ENCODE measurements around the gene ADAM22. TPM values are rescaled to one million over a fixed set of nuclear protein-coding genes. Genes with fewer than 3 reads are reported as not detected.

Gene ADAM22
- 0.32 to 0.44 TPM (median 0.36 TPM) in 5 replicates for total RNA-seq (2022; extraction: Qiagen RNA extraction; ENCODE audit: low read depth)

GRCh38 chr7:87933953-87934698 lies at the start of gene ADAM22:
Gene ADAM22 (plus strand): TSS chr7:87934251. CDS start chr7:87934466, 215 bp downstream.

GRCh38 chr7:88219781-88220747 lies 286.0 kb downstream of the ADAM22 start, which contains the start of gene SRI:
Gene SRI (minus strand): TSS chr7:88220038. CDS start chr7:88220026, 12 bp downstream.

Other genes with a start within 250 kb of the ADAM22 start
- 5.1 to 10.5 TPM (median 8.4 TPM) in 5 replicates for gene SLC25A40, start 57.9 kb upstream of the ADAM22 start, total RNA-seq (2022; extraction: Qiagen RNA extraction; ENCODE audit: low read depth)
- gene DBF4, start 57.8 kb upstream of the ADAM22 start, total RNA-seq (2022; extraction: Qiagen RNA extraction; ENCODE audit: low read depth): 29.5 to 39.1 TPM (median 36.1 TPM) in 5 replicates